GM11168 (cell line): ENCODE results near the gene ZDHHC17.

Experiments
- in situ Hi-C: fragments of 300-500 bp; cut with MboI; formaldehyde crosslinking; loops from one replicate; pipeline ENCODE4 v1.12.0; 2022; ENCODE audit warnings: low sequenced_read_pairs; ENCODE audit not compliant: unreplicated experiment

ZDHHC17 gene

GRCh38 chr12:76874491-76875190 lies 110.7 kb downstream of the ZDHHC17 start:
- in situ Hi-C loops: no loop called here

GRCh38 chr12:76876696-76877229 lies 112.8 kb downstream of the ZDHHC17 start:
- in situ Hi-C loops: no loop called here

- in situ Hi-C loops: no loop called here
Observed at GRCh38 chr12:76878099-76878898, 114.4 kb downstream of the ZDHHC17 start.

- in situ Hi-C loops: no loop called here
Observed at GRCh38 chr12:76878899-76879709, 115.2 kb downstream of the ZDHHC17 start, which contains the start of gene CSRP2. TSS of gene CSRP2 (minus strand) at chr12:76879019. CDS start at chr12:76866260, 12,759 bp downstream.

- in situ Hi-C loops: no loop called here
Observed at GRCh38 chr12:76879710-76880518, 116.0 kb downstream of the ZDHHC17 start.

GRCh38 chr12:76880519-76881023 lies 116.7 kb downstream of the ZDHHC17 start:
- in situ Hi-C loops: no loop called here

GRCh38 chr12:76881142-76881541 lies 117.2 kb downstream of the ZDHHC17 start:
- in situ Hi-C loops: no loop called here

GRCh38 chr12:76882367-76882766 lies 118.5 kb downstream of the ZDHHC17 start:
- in situ Hi-C loops: no loop called here

- in situ Hi-C loops: no loop called here
Observed at GRCh38 chr12:76883151-76883550, 119.2 kb downstream of the ZDHHC17 start.

- in situ Hi-C loops: no loop called here
Observed at GRCh38 chr12:76883811-76884210, 119.9 kb downstream of the ZDHHC17 start.

GRCh38 chr12:76888775-76889174 lies 124.9 kb downstream of the ZDHHC17 start:
- in situ Hi-C loops: no loop called here

- in situ Hi-C loops: no loop called here
Observed at GRCh38 chr12:76890151-76891143, 126.5 kb downstream of the ZDHHC17 start.

GRCh38 chr12:76891609-76892008 lies 127.7 kb downstream of the ZDHHC17 start:
- in situ Hi-C loops: no loop called here

GRCh38 chr12:76895796-76896195 lies 131.9 kb downstream of the ZDHHC17 start:
- in situ Hi-C loops: no loop called here

- in situ Hi-C loops: no loop called here
Observed at GRCh38 chr12:76896274-76896673, 132.4 kb downstream of the ZDHHC17 start.

- in situ Hi-C loops: no loop called here
Observed at GRCh38 chr12:76898442-76898841, 134.5 kb downstream of the ZDHHC17 start.

GRCh38 chr12:76899522-76899921 lies 135.6 kb downstream of the ZDHHC17 start:
- in situ Hi-C loops: no loop called here
